H1 (cell line): ENCODE results near the gene ADCK2. TPM values are rescaled to one million over a fixed set of nuclear protein-coding genes. Genes with fewer than 3 reads are reported as not detected.

Source experiments
- CTCF ChIA-PET: fragments of 300-600 bp; sonication (Branson Sonifier 250); formaldehyde crosslinking; loops from one replicate; lab custom pipeline; 2021; ENCODE audit not compliant: partially characterized antibody; lab: Charles Lee
- POLR2A ChIA-PET: fragments of 300-600 bp; sonication (Branson Sonifier 250); formaldehyde crosslinking; loops from one replicate; lab custom pipeline; 2021; ENCODE audit warnings: inconsistent platforms; ENCODE audit not compliant: partially characterized antibody; lab: Charles Lee
- DNase-seq, 2 experiments: peaks; one replicate each; pipeline versions ENCODE4 v3.0.0 to v3.0.0-alpha.2; 2010 to 2022; ENCODE audit warnings: low spot score in 2 of 2, low read depth in 1 of 2, mixed read lengths in 1 of 2
- FAIRE-seq: peaks from 2 replicates; lab custom pipeline; 2011; peaks lifted over from hg19 to GRCh38; lab: Jason Lieb, UNC
- H2AFZ ChIP-seq: 2 replicates; pipeline ENCODE4 v1.8.1; 2012; ENCODE audit warnings: low read length, inconsistent platforms
- H2AK5ac ChIP-seq: 2 replicates; pipeline ENCODE4 v1.6.1; 2013; ENCODE audit warnings: low read depth, low read length
- H2BK120ac ChIP-seq: replicated peaks from 2 replicates; pipeline ENCODE3; 2013; ENCODE audit warnings: low read depth, low read length, inconsistent platforms
- H2BK12ac ChIP-seq: 2 replicates; pipeline ENCODE4 v1.6.1; 2013; ENCODE audit warnings: low read depth, low read length
- H2BK15ac ChIP-seq: 2 replicates; pipeline ENCODE4 v1.6.1; 2013; ENCODE audit warnings: low read length
- H2BK20ac ChIP-seq: 2 replicates; pipeline ENCODE4 v1.6.1; 2013; ENCODE audit warnings: low read length
- H2BK5ac ChIP-seq: 2 replicates; pipeline ENCODE4 v1.6.1; 2013; ENCODE audit warnings: low read depth, low read length
- H3K14ac ChIP-seq: 2 replicates; pipeline ENCODE4 v1.6.1; 2013; ENCODE audit warnings: inconsistent platforms; ENCODE audit not compliant: insufficient read length
- H3K18ac ChIP-seq: 2 replicates; pipeline ENCODE4 v1.6.1; 2013; ENCODE audit warnings: low read length; ENCODE audit errors: extremely low read depth
- H3K23ac ChIP-seq: 2 replicates; pipeline ENCODE4 v1.6.1; 2013; ENCODE audit warnings: inconsistent platforms; ENCODE audit not compliant: insufficient read length
- H3K23me2 ChIP-seq: 2 replicates; pipeline ENCODE4 v1.6.1; 2013; ENCODE audit warnings: low read depth, low read length
- H3K27ac ChIP-seq: 2 replicates; pipeline ENCODE4 v1.6.1; 2011; ENCODE audit warnings: low read depth, low read length, inconsistent platforms
- H3K27me3 ChIP-seq, 4 experiments: replicated peaks in 1 of 4; 1 replicate in 1 of 4; 2 replicates in 3 of 4; pipeline versions ENCODE4 v1.6.1 to v1.8.1; 2011 to 2013; ENCODE audit warnings: low read length in 3 of 4, mild to moderate bottlenecking in 3 of 4, inconsistent platforms in 2 of 4, mixed read lengths in 2 of 4, moderate library complexity in 1 of 4; ENCODE audit not compliant: control insufficient read depth in 3 of 4, insufficient read depth in 3 of 4; ENCODE audit errors: extremely low read depth in 1 of 4
- H3K36me3 ChIP-seq, 4 experiments: 2 replicates each; pipeline versions ENCODE4 v1.6.1 to v1.8.1; 2011 to 2013; ENCODE audit warnings: mild to moderate bottlenecking in 4 of 4, low read length in 3 of 4, moderate library complexity in 2 of 4, control low read depth in 1 of 4, inconsistent platforms in 1 of 4; ENCODE audit not compliant: insufficient read depth in 4 of 4, control insufficient read depth in 2 of 4
- H3K4ac ChIP-seq: replicated peaks from 2 replicates; pipeline ENCODE3; 2013; ENCODE audit warnings: low read length, low read depth, mixed read lengths, inconsistent platforms; ENCODE audit not compliant: insufficient read length
- H3K4me1 ChIP-seq, 4 experiments: replicated peaks in 1 of 4; 1 replicate in 1 of 4; 2 replicates in 3 of 4; pipeline versions ENCODE4 v1.6.1 to v1.8.1; 2011 to 2013; ENCODE audit warnings: low read length in 3 of 4, inconsistent platforms in 2 of 4, mixed read lengths in 1 of 4; ENCODE audit not compliant: insufficient read depth in 4 of 4, control insufficient read depth in 3 of 4
- H3K4me2 ChIP-seq, 2 experiments: 2 replicates each; pipeline versions ENCODE4 v1.6.1 to v1.8.1; 2011 to 2013; ENCODE audit warnings: low read depth in 2 of 2, low read length in 2 of 2, control low read depth in 1 of 2, inconsistent platforms in 1 of 2, mild to moderate bottlenecking in 1 of 2; ENCODE audit not compliant: insufficient read depth in 1 of 2
- H3K4me3 ChIP-seq, 4 experiments: fragments of 200-600, 300-600 bp in 1 of 4; sonication (generic), shearing (Covaris generic), sonication (Bioruptor Twin) in 1 of 4; 2 replicates each; pipeline versions ENCODE4 v1.5.1 to v1.8.1; 2011 to 2016; ENCODE audit warnings: low read length in 4 of 4, low read depth in 3 of 4, control low read depth in 2 of 4, inconsistent platforms in 2 of 4, mild to moderate bottlenecking in 2 of 4, mixed read lengths in 1 of 4, moderate library complexity in 1 of 4; ENCODE audit not compliant: insufficient read depth in 2 of 4; ENCODE audit errors: extremely low read depth in 1 of 4
- H3K56ac ChIP-seq: replicated peaks from 2 replicates; pipeline ENCODE3; 2013; ENCODE audit warnings: low read depth, mild to moderate bottlenecking, mixed read lengths, low read length, inconsistent platforms; ENCODE audit not compliant: insufficient read length
- H3K79me1 ChIP-seq: 2 replicates; pipeline ENCODE4 v1.6.1; 2013; ENCODE audit warnings: low read depth, low read length, control low read depth
- H3K79me2 ChIP-seq, 2 experiments: 2 replicates each; pipeline versions ENCODE4 v1.6.1 to v1.8.1; 2012 to 2013; ENCODE audit warnings: low read length in 2 of 2, mild to moderate bottlenecking in 2 of 2, inconsistent platforms in 1 of 2; ENCODE audit not compliant: insufficient read depth in 2 of 2, control insufficient read depth in 1 of 2
- H3K9ac ChIP-seq, 4 experiments: replicated peaks in 1 of 4; 1 replicate in 1 of 4; 2 replicates in 3 of 4; pipeline versions ENCODE4 v1.6.1 to v1.8.1; 2011 to 2013; ENCODE audit warnings: low read depth in 3 of 4, low read length in 3 of 4, control low read depth in 2 of 4, mild to moderate bottlenecking in 2 of 4, moderate library complexity in 2 of 4, inconsistent platforms in 1 of 4; ENCODE audit errors: extremely low read depth in 1 of 4
- H3K9me3 ChIP-seq, 2 experiments: 2 replicates each; pipeline versions ENCODE4 v1.6.1 to v1.8.1; 2012 to 2013; ENCODE audit warnings: mild to moderate bottlenecking in 2 of 2, moderate library complexity in 2 of 2, control low read depth in 1 of 2, inconsistent platforms in 1 of 2, low read depth in 1 of 2, low read length in 1 of 2, mixed read lengths in 1 of 2; ENCODE audit not compliant: insufficient read depth in 2 of 2
- H4K20me1 ChIP-seq, 2 experiments: replicated peaks in 1 of 2; 2 replicates each; pipeline versions ENCODE3 to v1.8.1; 2011 to 2013; ENCODE audit warnings: inconsistent platforms in 2 of 2, low read length in 2 of 2, mild to moderate bottlenecking in 1 of 2; ENCODE audit not compliant: insufficient read depth in 2 of 2, control insufficient read depth in 1 of 2
- H4K5ac ChIP-seq: 2 replicates; pipeline ENCODE4 v1.6.1; 2013; ENCODE audit warnings: low read length, low read depth, mixed read lengths, inconsistent platforms; ENCODE audit not compliant: insufficient read length
- H4K8ac ChIP-seq: 2 replicates; pipeline ENCODE4 v1.8.0; 2013; ENCODE audit warnings: mild to moderate bottlenecking, moderate library complexity, low read length, inconsistent platforms; ENCODE audit not compliant: insufficient read depth; ENCODE audit errors: extremely low read depth
- H4K91ac ChIP-seq: replicated peaks from 2 replicates; pipeline ENCODE3; 2013; ENCODE audit warnings: low read length, mixed read lengths, inconsistent platforms; ENCODE audit not compliant: insufficient read length
- FOSL1 ChIP-seq: IDR thresholded peaks from 2 replicates; pipeline ENCODE4 v1.6.1; 2011; ENCODE audit warnings: mild to moderate bottlenecking, low read depth, low read length, moderate library complexity; ENCODE audit not compliant: insufficient read depth
- POLR2AphosphoS5 ChIP-seq: IDR thresholded peaks from 2 replicates; pipeline ENCODE4 v1.6.1; 2011; ENCODE audit warnings: low read depth, low read length
- RNF2 ChIP-seq: fragments of 200-900, 300-1000 bp; sonication (generic); IDR thresholded peaks from 2 replicates; pipeline ENCODE4 v1.7.1; 2016; ENCODE audit warnings: borderline replicate concordance, low read depth, mild to moderate bottlenecking, antibody characterized with exemption, low read length; ENCODE audit not compliant: poor library complexity, severe bottlenecking; ENCODE audit errors: missing control alignments
- SIX5 ChIP-seq: IDR thresholded peaks from 2 replicates; pipeline ENCODE4 v1.6.1; 2011; ENCODE audit warnings: mild to moderate bottlenecking, low read depth, low read length
- WGBS, 2 experiments: shearing (Covaris generic) in 1 of 2; methylation state at CpG; one replicate each; pipeline versions ENCODE4 v1.1.6 to v1.1.7; 2013 to 2015; ENCODE audit warnings: low lambda C conversion rate in 2 of 2, mixed read lengths in 2 of 2, inconsistent platforms in 1 of 2, low coverage in 1 of 2, missing lambda C conversion rate in 1 of 2; ENCODE audit not compliant: insufficient replicate concordance in 2 of 2, insufficient coverage in 1 of 2, insufficient read length in 1 of 2; ENCODE audit errors: extremely low coverage in 1 of 2, missing lambda C conversion rate in 1 of 2; 5-methylcytosine and 5-hydroxymethylcytosine counted together
- polyA plus RNA-seq, 7 experiments: library from polyadenylated mRNA; depleted of rRNA in 3 of 7; stranded (reverse) in 5 of 7; unstranded in 2 of 7; fragments of >200 nt in 5 of 7; fragments of 200-250 nt in 2 of 7; gene quantifications; 1 replicate in 5 of 7; 2 replicates in 1 of 7; 4 replicates in 1 of 7; pipeline versions ENCODE4 v1.2.1 to v1.2.3, GENCODE V29; 2011 to 2013; ENCODE audit warnings: missing spikeins in 2 of 7, mixed read lengths in 2 of 7
- total RNA-seq: library from RNA; stranded (reverse); fragmentation: NEBNext Ultra II Directional; extraction: Animal tissue kit (Norgen Biotek cat#: 25700); gene quantifications from 2 replicates; pipeline ENCODE4 v1.2.1, GENCODE V29; 2021

Gene ADCK2
- total and polyA plus RNA-seq, 2 of the 8 experiments (the other 6 are each of a cell fraction or from before 2014, with no cell fraction given), result 6.9 to 11.7 TPM

DNA sequence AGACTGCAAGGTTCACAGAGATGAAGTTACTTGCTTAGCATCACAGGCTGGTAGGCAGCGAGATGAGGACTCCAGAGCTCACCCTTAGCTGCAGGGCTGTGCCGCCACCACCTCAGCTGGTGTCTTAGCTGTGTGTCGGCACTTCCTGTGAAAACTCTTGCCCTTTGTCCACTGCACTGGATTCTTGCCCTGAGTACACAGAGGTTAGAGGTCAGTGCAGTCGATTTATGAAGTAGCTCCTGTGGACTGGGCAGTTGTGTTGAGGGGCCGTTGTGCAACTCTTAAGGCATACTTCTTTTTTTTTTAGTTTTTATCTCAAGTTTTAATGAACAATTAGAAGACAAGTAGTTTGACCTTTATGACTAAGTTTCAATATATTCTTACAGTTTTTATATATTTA lies 34.4 kb downstream of the ADCK2 start:
- Histone ChIP-seq H4K20me1 (peaks cover 0 to 1% of the 10 kb centered on the region in 2 experiments), H2BK20ac (no peak overlapping the region), H3K56ac (no peak overlapping the region), H3K4me1 (no peaks in the 10 kb centered on the region), H2BK12ac (no peak overlapping the region), H3K23me2 (no peaks in the 10 kb centered on the region), H3K27ac (no peak overlapping the region), H2AFZ (no peak overlapping the region), H3K4me2 (no peak overlapping the region), H3K27me3 (no peaks in the 10 kb centered on the region), H3K23ac (no peak overlapping the region), H3K79me2 (peaks cover 0 to 4% of the 10 kb centered on the region in 2 experiments; a peak in 1 of 4 replicates), H3K36me3 (peaks cover 0 to 17% (median 8%) of the 10 kb centered on the region in 4 experiments; a peak in 3 of 8 replicates), H3K14ac (no peak overlapping the region), H3K4ac (no peak overlapping the region), H3K4me3 (no peak overlapping the region), H4K8ac (no peak overlapping the region), H4K5ac (no peak overlapping the region), H2BK120ac (no peak overlapping the region), H3K18ac (no peak overlapping the region), H3K9me3 (no peaks in the 10 kb centered on the region), H3K9ac (no peak overlapping the region), H4K91ac (no peak overlapping the region), H2BK15ac (no peak overlapping the region), H2BK5ac (no peak overlapping the region), H2AK5ac (no peak overlapping the region), H3K79me1 (no peaks in the 10 kb centered on the region)
- DNase-seq (no peak), FAIRE-seq (no peak)
- ChIA-PET CTCF (interaction anchor here (0.6 to 1.8 kb wide), 3 partner anchors 16 to 732 kb away, joined by 3 to 6 read pairs (median 3); no protein-coding TSS in a partner anchor), POLR2A (interaction anchor here (0.6 to 1.0 kb wide), 2 partner anchors 291 to 936 kb away, joined by 3 read pairs; no protein-coding TSS in a partner anchor)
- WGBS, 2 experiments, result 89% methylated on average over 5 of the region's 5 CpGs; no CpG with 5 or more reads in 1 of the 2 experiments
- no peak for TF ChIP-seq RNF2
- TF ChIP-seq FOSL1, result no peak
- TF ChIP-seq POLR2AphosphoS5, result no peak
- no peak for TF ChIP-seq SIX5
